Lower leg skin (tissue), 3 donors: Measurements from ENCODE around the gene RGS16.
"Not testable (repeated sequence)": the region's sequence is repeated elsewhere in the genome, so short reads cannot be mapped to it uniquely, and the experiment has no call there.

Source experiments
- CTCF ChIP-seq, 3 donors: fragments of 450-650 bp; IDR thresholded peaks; one replicate each; pipeline ENCODE4 v1.5.1; 2016; ENCODE audit warnings: antibody characterized with exemption in 3 of 3, mild to moderate bottlenecking in 3 of 3, moderate library complexity in 2 of 3
- POLR2A ChIP-seq, 2 donors: fragments of 450-650 bp; IDR thresholded peaks; one replicate each; pipeline ENCODE4 v1.6.1; 2016 to 2017; ENCODE audit warnings: antibody characterized with exemption in 2 of 2, mild to moderate bottlenecking in 1 of 2, moderate library complexity in 1 of 2

DNA sequence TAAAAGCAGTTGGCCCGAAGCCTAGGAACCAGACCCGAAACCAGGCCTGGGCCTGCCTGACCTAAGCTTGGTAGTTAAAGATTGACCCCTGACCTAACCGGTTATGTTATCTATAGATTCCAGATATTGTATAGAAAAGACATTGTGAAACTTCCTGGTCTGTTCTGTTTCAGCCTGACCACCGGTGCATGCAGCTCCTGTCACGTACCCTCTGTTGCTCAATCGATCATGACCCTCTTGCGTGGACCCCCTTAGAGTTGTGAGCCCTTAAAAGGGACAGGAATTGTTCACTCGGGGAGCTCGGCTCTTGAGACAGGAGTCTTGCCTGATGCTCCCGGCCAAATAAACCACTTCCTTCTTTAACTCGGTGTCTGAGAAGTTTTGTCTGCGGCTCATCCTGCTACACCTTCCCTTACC lies 28.3 kb upstream of the RGS16 start:
- TF ChIP-seq POLR2A, CTCF (IDR thresholded peaks at IDR 0.05): not testable (repeated sequence)
